Suprapubic skin (tissue), 4 donors: ENCODE measurements around the gene GRIK4. TPM values are rescaled to one million over a fixed set of nuclear protein-coding genes. Genes with fewer than 3 reads are reported as not detected.

Experiments used
- DNase-seq, 2 donors: peaks; one replicate each; pipeline ENCODE4 v3.0.0-alpha.2; 2019; ENCODE audit warnings: low spot score in 2 of 2
- H3K27ac ChIP-seq: fragments of 200-600 bp; sonication (generic); one replicate; pipeline ENCODE4 v1.5.1; 2019
- H3K27me3 ChIP-seq: fragments of 200-600 bp; sonication (generic); one replicate; pipeline ENCODE4 v1.5.1; 2019
- H3K36me3 ChIP-seq: fragments of 200-600 bp; sonication (generic); one replicate; pipeline ENCODE4 v1.5.1; 2019
- H3K4me1 ChIP-seq: fragments of 200-600 bp; sonication (generic); one replicate; pipeline ENCODE4 v1.5.1; 2019
- H3K4me3 ChIP-seq: fragments of 200-600 bp; sonication (generic); one replicate; pipeline ENCODE4 v1.5.1; 2019; ENCODE audit warnings: mild to moderate bottlenecking
- H3K9me3 ChIP-seq: fragments of 200-600 bp; sonication (generic); one replicate; pipeline ENCODE4 v1.5.1; 2019
- CTCF ChIP-seq, 2 donors: fragments of 200-600 bp in 1 of 2; fragments of 450-650 bp in 1 of 2; sonication (generic) in 1 of 2; IDR thresholded peaks; one replicate each; pipeline ENCODE4 v1.5.1; 2016 to 2019; ENCODE audit warnings: antibody characterized with exemption in 2 of 2, mild to moderate bottlenecking in 1 of 2, moderate library complexity in 1 of 2
- EP300 ChIP-seq: sonication (generic); formaldehyde crosslinking; IDR thresholded peaks from one replicate; pipeline ENCODE4 v1.6.1; 2017; ENCODE audit warnings: antibody characterized with exemption
- POLR2A ChIP-seq, 2 donors: fragments of 450-650 bp; IDR thresholded peaks; one replicate each; pipeline ENCODE4 v1.6.1; 2017; ENCODE audit warnings: antibody characterized with exemption in 2 of 2, mild to moderate bottlenecking in 2 of 2, moderate library complexity in 2 of 2
- POLR2AphosphoS5 ChIP-seq, 3 donors: sonication (generic); formaldehyde crosslinking; IDR thresholded peaks; one replicate each; pipeline ENCODE4 v1.6.1; 2017; ENCODE audit warnings: antibody characterized with exemption in 3 of 3
- WGBS: methylation state at CpG from one replicate; pipeline ENCODE4 v1.1.5; 2018; 5-methylcytosine and 5-hydroxymethylcytosine counted together
- total RNA-seq, 4 donors: library from RNA; depleted of rRNA; stranded (reverse); fragments of >200 nt; gene quantifications; one replicate each; pipeline ENCODE4 v1.1.0, GENCODE V29; 2016

GRIK4 gene
- total RNA-seq, 4 donors from 2014 or later, result 0.24 TPM; not detected in 3

DNA sequence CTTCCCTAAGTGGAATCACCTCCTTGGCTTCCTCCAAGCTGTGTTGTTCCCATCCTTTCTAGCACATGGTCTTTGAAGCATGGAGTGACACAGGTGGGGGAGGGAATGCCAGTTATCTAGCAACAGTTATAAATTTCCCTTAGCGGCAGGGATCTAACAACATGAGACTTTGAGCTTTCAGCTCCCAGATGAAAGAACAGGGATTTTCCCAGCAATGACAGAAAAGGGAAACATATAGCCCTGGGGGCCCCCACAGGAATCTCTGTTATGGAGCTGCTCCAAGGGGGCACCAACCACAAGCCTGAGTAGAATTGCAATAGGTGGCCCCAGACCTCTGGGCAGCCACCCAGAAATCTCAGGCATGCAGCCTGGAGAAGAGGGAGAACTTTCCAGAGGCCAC is 163.0 kb downstream of the GRIK4 start:
- TF ChIP-seq POLR2AphosphoS5 (IDR thresholded peaks at IDR 0.05), result no peak
- TF ChIP-seq POLR2A (IDR thresholded peaks at IDR 0.05), result no peak
- Histone ChIP-seq H3K4me1 (no peaks in the 10 kb centered on the region), H3K27me3 (peaks cover 38% of the 10 kb centered on the region), H3K4me3 (no peak overlapping the region), H3K36me3 (no peaks in the 10 kb centered on the region), H3K9me3 (no peaks in the 10 kb centered on the region), H3K27ac (no peak overlapping the region)
- WGBS, result 50% methylated on average over 1 of the region's 1 CpG
- no peak for DNase-seq

DNA sequence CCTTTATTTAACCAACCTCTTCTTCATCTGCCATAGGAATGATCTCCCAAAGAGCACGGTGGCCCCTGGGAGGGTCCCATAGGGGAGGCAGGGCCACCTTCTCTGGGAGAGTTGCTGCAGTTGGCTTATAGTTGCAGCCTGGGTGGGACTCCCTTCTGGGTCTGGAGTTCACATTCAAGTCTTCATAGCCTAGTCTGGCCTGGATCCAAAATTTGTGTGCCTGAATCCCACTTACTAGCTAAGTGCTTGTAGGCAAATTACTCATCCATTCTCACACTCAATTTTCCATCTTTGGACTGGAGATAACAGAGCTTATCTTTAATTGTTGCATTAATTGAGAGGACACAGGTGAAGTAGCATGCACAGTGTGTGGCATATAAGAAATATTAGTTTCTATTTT is 163.6 kb downstream of the GRIK4 start:
- Histone ChIP-seq H3K9me3 (no peaks in the 10 kb centered on the region), H3K27me3 (peaks cover 37% of the 10 kb centered on the region), H3K27ac (no peak overlapping the region), H3K4me3 (no peak overlapping the region), H3K4me1 (no peaks in the 10 kb centered on the region), H3K36me3 (no peaks in the 10 kb centered on the region)
- 63% methylated on average over 1 of the region's 1 CpG for WGBS
- DNase-seq, result no peak
- TF ChIP-seq POLR2A (IDR thresholded peaks at IDR 0.05) (no peak), POLR2AphosphoS5 (IDR thresholded peaks at IDR 0.05) (no peak), CTCF (IDR thresholded peaks at IDR 0.05) (no peak), EP300 (no peak)

- H3K4me3 ChIP-seq, result no peak overlapping the region
- TF ChIP-seq EP300 (no peak), CTCF (IDR thresholded peaks at IDR 0.05) (no peak), POLR2A (IDR thresholded peaks at IDR 0.05) (no peak)
- no peaks in the 10 kb centered on the region for H3K4me1 ChIP-seq
- H3K36me3 ChIP-seq, result no peaks in the 10 kb centered on the region
- H3K27me3 ChIP-seq, result peaks cover 33% of the 10 kb centered on the region
- no peaks in the 10 kb centered on the region for H3K9me3 ChIP-seq
- WGBS, result 72% methylated on average over 6 of the region's 6 CpGs
- no peak overlapping the region for H3K27ac ChIP-seq
- no peak for DNase-seq
Measured at GRCh38 chr11:120676991-120677390, 165.4 kb downstream of the GRIK4 start.

- 93% methylated on average over 5 of the region's 5 CpGs for WGBS
- H3K36me3 ChIP-seq, result no peaks in the 10 kb centered on the region
- no peak overlapping the region for H3K4me3 ChIP-seq
- no peaks in the 10 kb centered on the region for H3K9me3 ChIP-seq
- TF ChIP-seq POLR2A (IDR thresholded peaks at IDR 0.05) (no peak), CTCF (IDR thresholded peaks at IDR 0.05) (no peak), EP300 (no peak), POLR2AphosphoS5 (IDR thresholded peaks at IDR 0.05) (no peak)
- H3K4me1 ChIP-seq, result no peaks in the 10 kb centered on the region
- H3K27me3 ChIP-seq, result peaks cover 16% of the 10 kb centered on the region
- peak in 1 of 2 donors; percentile 35 for DNase-seq
- H3K27ac ChIP-seq, result no peak overlapping the region
Measured at GRCh38 chr11:120680322-120680721, 168.8 kb downstream of the GRIK4 start.

- peak in 1 of 2 donors; percentile 55 for DNase-seq
- H3K4me1 ChIP-seq, result no peaks in the 10 kb centered on the region
- TF ChIP-seq POLR2AphosphoS5 (IDR thresholded peaks at IDR 0.05) (no peak), POLR2A (IDR thresholded peaks at IDR 0.05) (no peak), EP300 (no peak), CTCF (IDR thresholded peaks at IDR 0.05) (no peak)
- H3K36me3 ChIP-seq, result no peaks in the 10 kb centered on the region
- 68% methylated on average over 16 of the region's 16 CpGs for WGBS
- H3K9me3 ChIP-seq, result no peaks in the 10 kb centered on the region
- no peak overlapping the region for H3K27ac ChIP-seq
- H3K27me3 ChIP-seq, result peaks cover 11% of the 10 kb centered on the region
- H3K4me3 ChIP-seq, result no peak overlapping the region
Measured at GRCh38 chr11:120681434-120682331, 170.1 kb downstream of the GRIK4 start.
